GM12878 (cell line): ENCODE results near the gene DRD2. TPM values are rescaled to one million over a fixed set of nuclear protein-coding genes. Genes with fewer than 3 reads are reported as not detected.

Experiments used
- ATAC-seq: fragments of 200-7000 bp; cut with Tn5 transposase; 3 replicates; pipeline ENCODE4 v1.9.1; 2020; ENCODE audit warnings: mild to moderate bottlenecking, moderate library complexity
- BruUV-seq: library from RNA; stranded (reverse); fragments of 400-500 nt; replicated peaks from 2 replicates; lab custom pipeline; 2021; lab: Mats Ljungman, UMichigan
- CTCF ChIA-PET: fragments of 300-600 bp; sonication (Branson Sonifier 250); formaldehyde crosslinking; extraction: SDS; loops from one replicate; lab custom pipeline; 2021; ENCODE audit warnings: inconsistent platforms; lab: Yijun Ruan, JAX
- POLR2A ChIA-PET: fragments of 350-600 bp; formaldehyde crosslinking; extraction: SDS; loops from one replicate; lab custom pipeline; 2021; ENCODE audit warnings: inconsistent platforms; lab: Charles Lee
- RAD21 ChIA-PET: fragments of 300-600 bp; sonication (Branson Sonifier 250); formaldehyde crosslinking; loops from one replicate; lab custom pipeline; 2023; ENCODE audit warnings: antibody characterized with exemption; ENCODE audit not compliant: unreplicated experiment; lab: Charles Lee
- SMC1A ChIA-PET: fragments of 300-600 bp; sonication (Branson Sonifier 250); formaldehyde crosslinking; loops from one replicate; lab custom pipeline; 2023; ENCODE audit not compliant: unreplicated experiment, uncharacterized antibody; lab: Charles Lee
- DNase-seq: peaks from one replicate; pipeline ENCODE4 v3.0.0-alpha.2; 2011; ENCODE audit warnings: low read depth, low spot score
- FAIRE-seq: peaks from 3 replicates; lab custom pipeline; 2011; peaks lifted over from hg19 to GRCh38; lab: Jason Lieb, UNC
- H2AFZ ChIP-seq: 2 replicates; pipeline ENCODE4 v1.6.0; 2011; ENCODE audit warnings: low read depth, low read length, control low read depth; ENCODE audit not compliant: control insufficient read depth
- H3K27ac ChIP-seq: 2 replicates; pipeline ENCODE4 v1.5.1; 2011; ENCODE audit warnings: control low read depth; ENCODE audit not compliant: control insufficient read depth, insufficient read depth
- H3K27me3 ChIP-seq, 2 experiments: replicated peaks in 1 of 2; 2 replicates each; pipeline versions ENCODE4 v1.6.0 to v1.6.1; 2011; ENCODE audit warnings: low read length in 1 of 2; ENCODE audit not compliant: control insufficient read depth in 2 of 2, insufficient read depth in 2 of 2
- H3K36me3 ChIP-seq, 2 experiments: 2 replicates each; pipeline ENCODE4 v1.5.1; 2011; ENCODE audit warnings: low read length in 1 of 2; ENCODE audit not compliant: control insufficient read depth in 2 of 2, insufficient read depth in 2 of 2
- H3K4me1 ChIP-seq: 2 replicates; pipeline ENCODE4 v1.6.1; 2011; ENCODE audit warnings: mild to moderate bottlenecking, low read length, moderate library complexity, mixed read lengths; ENCODE audit not compliant: control insufficient read depth, insufficient read depth
- H3K4me2 ChIP-seq: 2 replicates; pipeline ENCODE4 v1.6.0; 2011; ENCODE audit warnings: control low read depth; ENCODE audit not compliant: control insufficient read depth, insufficient read depth
- H3K4me3 ChIP-seq: fragments of 200-600 bp; sonication (generic); 2 replicates; pipeline ENCODE4 v1.5.1; 2016
- H3K79me2 ChIP-seq: 2 replicates; pipeline ENCODE4 v1.6.0; 2011; ENCODE audit warnings: low read length; ENCODE audit not compliant: control insufficient read depth, insufficient read depth
- H3K9ac ChIP-seq: 2 replicates; pipeline ENCODE4 v1.8.0; 2011; ENCODE audit warnings: low read length, control low read depth, mixed read lengths; ENCODE audit not compliant: control insufficient read depth, insufficient read depth
- H3K9me3 ChIP-seq: replicated peaks from 3 replicates; pipeline ENCODE4 v1.5.1; 2011; ENCODE audit warnings: mild to moderate bottlenecking, low read length; ENCODE audit not compliant: control insufficient read depth, insufficient read depth
- H4K20me1 ChIP-seq: 2 replicates; pipeline ENCODE4 v1.6.0; 2011; ENCODE audit not compliant: control insufficient read depth, insufficient read depth
- JUNB ChIP-seq: IDR thresholded peaks from 2 replicates; pipeline ENCODE4 v1.6.1; 2016; ENCODE audit warnings: antibody characterized with exemption, mild to moderate bottlenecking
- JUND ChIP-seq: IDR thresholded peaks from 2 replicates; pipeline ENCODE4 v1.6.1; 2012; ENCODE audit warnings: low read depth, mild to moderate bottlenecking, low read length, improper control_type of control experiment, moderate library complexity
- NR2C1 ChIP-seq: fragments of 450-650 bp; IDR thresholded peaks from 2 replicates; pipeline ENCODE4 v1.6.1; 2017; ENCODE audit warnings: antibody characterized with exemption, mild to moderate bottlenecking, moderate library complexity
- RUNX3 ChIP-seq: IDR thresholded peaks from 2 replicates; pipeline ENCODE4 v1.6.1; 2012; ENCODE audit warnings: low read length, inconsistent platforms
- SIN3A ChIP-seq: IDR thresholded peaks from 2 replicates; pipeline ENCODE4 v1.6.1; 2012; ENCODE audit warnings: low read depth, low read length, improper control_type of control experiment
- ZSCAN29 ChIP-seq: fragments of 450-650 bp; IDR thresholded peaks from 2 replicates; pipeline ENCODE4 v1.6.1; 2017; ENCODE audit warnings: mild to moderate bottlenecking, moderate library complexity
- WGBS: methylation state at CpG from one replicate; pipeline ENCODE4 v1.1.6; 2016; ENCODE audit warnings: low lambda C conversion rate; ENCODE audit not compliant: insufficient replicate concordance, insufficient coverage; ENCODE audit errors: missing lambda C conversion rate; 5-methylcytosine and 5-hydroxymethylcytosine counted together
- in situ Hi-C: fragments of 300-500 bp; cut with MboI; formaldehyde crosslinking; loops from 9 replicates; pipeline ENCODE4 v1.14.3; 2018; ENCODE audit warnings: mixed read lengths
- intact Hi-C: fragments of 100-400 bp; cut with micrococcal nuclease; formaldehyde crosslinking; loops from one replicate; pipeline ENCODE4 v1.14.2; 2022; ENCODE audit not compliant: unreplicated experiment
- polyA plus RNA-seq, 11 experiments: library from polyadenylated mRNA; depleted of rRNA in 4 of 11; unstranded in 6 of 11; stranded (reverse) in 5 of 11; fragments of >200 nt; fragmentation: Nextera tagmentation in 4 of 11; fragmentation: Illumina TruSeq in 1 of 11; extraction: Ambion mirVana in 4 of 11; extraction: Trizol in 1 of 11; gene quantifications; 1 replicate in 1 of 11; 2 replicates in 10 of 11; pipeline versions ENCODE4 v1.2.1 to v1.2.3, GENCODE V29; 2011 to 2016; ENCODE audit warnings: inconsistent platforms in 2 of 11, missing spikeins in 2 of 11, low read depth in 1 of 11
- total RNA-seq, 4 experiments: library from RNA; depleted of rRNA in 3 of 4; stranded (reverse); fragments of >200 nt in 3 of 4; fragmentation: Illumina TruSeq in 1 of 4; extraction: Trizol in 1 of 4; gene quantifications; 2 replicates each; pipeline versions ENCODE4 v1.2.1 to v1.2.3, GENCODE V29; 2013 to 2021
- TF ChIP-seq, protein P1 (sequence below), 3 experiments: IDR thresholded peaks in 2 of 3; conservative IDR thresholded peaks in 1 of 3; 2 replicates each; pipeline ENCODE4 v1.5.1; 2011; ENCODE audit warnings: low read depth in 3 of 3, low read length in 3 of 3, mild to moderate bottlenecking in 3 of 3, control low read depth in 2 of 3, moderate library complexity in 2 of 3, inconsistent platforms in 1 of 3, mixed read lengths in 1 of 3; ENCODE audit not compliant: control insufficient read depth in 2 of 3, insufficient read depth in 1 of 3; ENCODE audit errors: extremely low read depth in 1 of 3
- TF ChIP-seq, protein P2 (sequence below): IDR thresholded peaks from 2 replicates; pipeline ENCODE4 v1.6.1; 2011; ENCODE audit warnings: low read depth, low read length, improper control_type of control experiment, borderline replicate concordance
- TF ChIP-seq, protein P3 (sequence below): IDR thresholded peaks from 2 replicates; pipeline ENCODE4 v1.6.1; 2011; ENCODE audit warnings: borderline replicate concordance, low read depth, mild to moderate bottlenecking, moderate library complexity, low read length; ENCODE audit not compliant: insufficient read depth, poor library complexity, severe bottlenecking
- TF ChIP-seq, protein P4 (sequence below): fragments of 450-650 bp; IDR thresholded peaks from 2 replicates; pipeline ENCODE4 v1.6.1; 2017; ENCODE audit warnings: mild to moderate bottlenecking, moderate library complexity
- TF ChIP-seq, protein P5 (sequence below): IDR thresholded peaks from 2 replicates; pipeline ENCODE4 v1.6.1; 2011; ENCODE audit warnings: borderline replicate concordance, low read depth, mild to moderate bottlenecking, moderate library complexity, mixed read lengths, low read length; ENCODE audit not compliant: insufficient read depth; ENCODE audit errors: extremely low read length
- TF ChIP-seq, protein P6 (sequence below): fragments of 450-650 bp; IDR thresholded peaks from 2 replicates; pipeline ENCODE4 v1.6.1; 2017; ENCODE audit warnings: borderline replicate concordance

The DRD2 gene
- total and polyA plus RNA-seq, 10 of the 15 experiments (the other 5 are each of a cell fraction or from before 2014, with no cell fraction given), result not detected

DNA sequence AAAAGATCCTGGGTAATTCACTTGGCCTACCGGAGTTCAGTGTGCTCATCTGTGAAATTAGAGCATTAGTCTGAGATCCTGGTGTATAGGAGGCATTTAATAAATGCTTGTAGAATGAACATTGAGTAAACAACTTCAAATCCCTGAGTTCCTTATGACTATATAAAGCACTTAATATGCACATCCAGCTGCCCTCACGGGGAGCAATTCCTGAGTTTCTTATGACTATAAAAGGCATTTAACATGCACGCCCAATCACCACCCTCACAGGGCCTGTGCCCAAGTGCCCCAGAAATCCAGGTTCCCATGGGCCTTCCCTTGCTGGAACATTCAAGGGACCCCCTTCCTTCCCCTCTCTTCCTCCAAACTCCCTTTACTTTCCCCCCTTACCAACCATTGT lies 13.6 kb downstream of the DRD2 start:
- ATAC-seq (no peak), DNase-seq (no peak), FAIRE-seq (no peak)
- CTCF ChIA-PET, result no interaction called here
- no peaks in the 10 kb centered on the region for H3K79me2 ChIP-seq
- 9% methylated on average over 3 of the region's 3 CpGs for WGBS
- H3K4me3 ChIP-seq, result no peak overlapping the region
- H3K4me2 ChIP-seq, result no peak overlapping the region
- POLR2A ChIA-PET, result no interaction called here
- no peak overlapping the region for H2AFZ ChIP-seq
- SMC1A ChIA-PET, result no interaction called here
- H4K20me1 ChIP-seq, result no peaks in the 10 kb centered on the region
- H3K27me3 ChIP-seq, result peaks cover 0 to 4% of the 10 kb centered on the region in 2 experiments; a peak in 2 of 4 replicates
- no peak overlapping the region for H3K9ac ChIP-seq
- H3K9me3 ChIP-seq, result no peaks in the 10 kb centered on the region
- RAD21 ChIA-PET, result no interaction called here
- in situ Hi-C loops, result no loop called here
- H3K36me3 ChIP-seq, result no peaks in the 10 kb centered on the region
- no peaks in the 10 kb centered on the region for H3K4me1 ChIP-seq
- intact Hi-C loops, result no loop called here
- H3K27ac ChIP-seq, result no peak overlapping the region
- BruUV-seq, result no TSS peak
- TF ChIP-seq JUNB, result no peak
- TF ChIP-seq, protein P1, sequence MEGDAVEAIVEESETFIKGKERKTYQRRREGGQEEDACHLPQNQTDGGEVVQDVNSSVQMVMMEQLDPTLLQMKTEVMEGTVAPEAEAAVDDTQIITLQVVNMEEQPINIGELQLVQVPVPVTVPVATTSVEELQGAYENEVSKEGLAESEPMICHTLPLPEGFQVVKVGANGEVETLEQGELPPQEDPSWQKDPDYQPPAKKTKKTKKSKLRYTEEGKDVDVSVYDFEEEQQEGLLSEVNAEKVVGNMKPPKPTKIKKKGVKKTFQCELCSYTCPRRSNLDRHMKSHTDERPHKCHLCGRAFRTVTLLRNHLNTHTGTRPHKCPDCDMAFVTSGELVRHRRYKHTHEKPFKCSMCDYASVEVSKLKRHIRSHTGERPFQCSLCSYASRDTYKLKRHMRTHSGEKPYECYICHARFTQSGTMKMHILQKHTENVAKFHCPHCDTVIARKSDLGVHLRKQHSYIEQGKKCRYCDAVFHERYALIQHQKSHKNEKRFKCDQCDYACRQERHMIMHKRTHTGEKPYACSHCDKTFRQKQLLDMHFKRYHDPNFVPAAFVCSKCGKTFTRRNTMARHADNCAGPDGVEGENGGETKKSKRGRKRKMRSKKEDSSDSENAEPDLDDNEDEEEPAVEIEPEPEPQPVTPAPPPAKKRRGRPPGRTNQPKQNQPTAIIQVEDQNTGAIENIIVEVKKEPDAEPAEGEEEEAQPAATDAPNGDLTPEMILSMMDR (IDR thresholded peaks at IDR 0.05 in 2 of 3, conservative IDR thresholded peaks at IDR 0.05 in 1 of 3; ENCODE audit: control insufficient read depth in 2 of 3, extremely low read depth in 1 of 3, insufficient read depth in 1 of 3, low read depth in 3 of 3, low read length in 3 of 3), result no peak
- TF ChIP-seq, protein P2, sequence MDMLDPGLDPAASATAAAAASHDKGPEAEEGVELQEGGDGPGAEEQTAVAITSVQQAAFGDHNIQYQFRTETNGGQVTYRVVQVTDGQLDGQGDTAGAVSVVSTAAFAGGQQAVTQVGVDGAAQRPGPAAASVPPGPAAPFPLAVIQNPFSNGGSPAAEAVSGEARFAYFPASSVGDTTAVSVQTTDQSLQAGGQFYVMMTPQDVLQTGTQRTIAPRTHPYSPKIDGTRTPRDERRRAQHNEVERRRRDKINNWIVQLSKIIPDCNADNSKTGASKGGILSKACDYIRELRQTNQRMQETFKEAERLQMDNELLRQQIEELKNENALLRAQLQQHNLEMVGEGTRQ, result no peak
- TF ChIP-seq, protein P3, sequence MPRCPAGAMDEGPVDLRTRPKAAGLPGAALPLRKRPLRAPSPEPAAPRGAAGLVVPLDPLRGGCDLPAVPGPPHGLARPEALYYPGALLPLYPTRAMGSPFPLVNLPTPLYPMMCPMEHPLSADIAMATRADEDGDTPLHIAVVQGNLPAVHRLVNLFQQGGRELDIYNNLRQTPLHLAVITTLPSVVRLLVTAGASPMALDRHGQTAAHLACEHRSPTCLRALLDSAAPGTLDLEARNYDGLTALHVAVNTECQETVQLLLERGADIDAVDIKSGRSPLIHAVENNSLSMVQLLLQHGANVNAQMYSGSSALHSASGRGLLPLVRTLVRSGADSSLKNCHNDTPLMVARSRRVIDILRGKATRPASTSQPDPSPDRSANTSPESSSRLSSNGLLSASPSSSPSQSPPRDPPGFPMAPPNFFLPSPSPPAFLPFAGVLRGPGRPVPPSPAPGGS, result no peak
- TF ChIP-seq, protein P4, sequence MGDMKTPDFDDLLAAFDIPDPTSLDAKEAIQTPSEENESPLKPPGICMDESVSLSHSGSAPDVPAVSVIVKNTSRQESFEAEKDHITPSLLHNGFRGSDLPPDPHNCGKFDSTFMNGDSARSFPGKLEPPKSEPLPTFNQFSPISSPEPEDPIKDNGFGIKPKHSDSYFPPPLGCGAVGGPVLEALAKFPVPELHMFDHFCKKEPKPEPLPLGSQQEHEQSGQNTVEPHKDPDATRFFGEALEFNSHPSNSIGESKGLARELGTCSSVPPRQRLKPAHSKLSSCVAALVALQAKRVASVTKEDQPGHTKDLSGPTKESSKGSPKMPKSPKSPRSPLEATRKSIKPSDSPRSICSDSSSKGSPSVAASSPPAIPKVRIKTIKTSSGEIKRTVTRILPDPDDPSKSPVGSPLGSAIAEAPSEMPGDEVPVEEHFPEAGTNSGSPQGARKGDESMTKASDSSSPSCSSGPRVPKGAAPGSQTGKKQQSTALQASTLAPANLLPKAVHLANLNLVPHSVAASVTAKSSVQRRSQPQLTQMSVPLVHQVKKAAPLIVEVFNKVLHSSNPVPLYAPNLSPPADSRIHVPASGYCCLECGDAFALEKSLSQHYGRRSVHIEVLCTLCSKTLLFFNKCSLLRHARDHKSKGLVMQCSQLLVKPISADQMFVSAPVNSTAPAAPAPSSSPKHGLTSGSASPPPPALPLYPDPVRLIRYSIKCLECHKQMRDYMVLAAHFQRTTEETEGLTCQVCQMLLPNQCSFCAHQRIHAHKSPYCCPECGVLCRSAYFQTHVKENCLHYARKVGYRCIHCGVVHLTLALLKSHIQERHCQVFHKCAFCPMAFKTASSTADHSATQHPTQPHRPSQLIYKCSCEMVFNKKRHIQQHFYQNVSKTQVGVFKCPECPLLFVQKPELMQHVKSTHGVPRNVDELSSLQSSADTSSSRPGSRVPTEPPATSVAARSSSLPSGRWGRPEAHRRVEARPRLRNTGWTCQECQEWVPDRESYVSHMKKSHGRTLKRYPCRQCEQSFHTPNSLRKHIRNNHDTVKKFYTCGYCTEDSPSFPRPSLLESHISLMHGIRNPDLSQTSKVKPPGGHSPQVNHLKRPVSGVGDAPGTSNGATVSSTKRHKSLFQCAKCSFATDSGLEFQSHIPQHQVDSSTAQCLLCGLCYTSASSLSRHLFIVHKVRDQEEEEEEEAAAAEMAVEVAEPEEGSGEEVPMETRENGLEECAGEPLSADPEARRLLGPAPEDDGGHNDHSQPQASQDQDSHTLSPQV, result no peak
- no peak for TF ChIP-seq JUND
- TF ChIP-seq RUNX3, result no peak
- TF ChIP-seq SIN3A, result no peak
- TF ChIP-seq ZSCAN29, result no peak
- TF ChIP-seq, protein P5, sequence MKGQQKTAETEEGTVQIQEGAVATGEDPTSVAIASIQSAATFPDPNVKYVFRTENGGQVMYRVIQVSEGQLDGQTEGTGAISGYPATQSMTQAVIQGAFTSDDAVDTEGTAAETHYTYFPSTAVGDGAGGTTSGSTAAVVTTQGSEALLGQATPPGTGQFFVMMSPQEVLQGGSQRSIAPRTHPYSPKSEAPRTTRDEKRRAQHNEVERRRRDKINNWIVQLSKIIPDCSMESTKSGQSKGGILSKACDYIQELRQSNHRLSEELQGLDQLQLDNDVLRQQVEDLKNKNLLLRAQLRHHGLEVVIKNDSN, result no peak
- no peak for TF ChIP-seq NR2C1
- TF ChIP-seq, protein P6, sequence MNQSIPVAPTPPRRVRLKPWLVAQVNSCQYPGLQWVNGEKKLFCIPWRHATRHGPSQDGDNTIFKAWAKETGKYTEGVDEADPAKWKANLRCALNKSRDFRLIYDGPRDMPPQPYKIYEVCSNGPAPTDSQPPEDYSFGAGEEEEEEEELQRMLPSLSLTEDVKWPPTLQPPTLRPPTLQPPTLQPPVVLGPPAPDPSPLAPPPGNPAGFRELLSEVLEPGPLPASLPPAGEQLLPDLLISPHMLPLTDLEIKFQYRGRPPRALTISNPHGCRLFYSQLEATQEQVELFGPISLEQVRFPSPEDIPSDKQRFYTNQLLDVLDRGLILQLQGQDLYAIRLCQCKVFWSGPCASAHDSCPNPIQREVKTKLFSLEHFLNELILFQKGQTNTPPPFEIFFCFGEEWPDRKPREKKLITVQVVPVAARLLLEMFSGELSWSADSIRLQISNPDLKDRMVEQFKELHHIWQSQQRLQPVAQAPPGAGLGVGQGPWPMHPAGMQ, result no peak
